Measurements from ENCODE around the gene PIK3R3.

- no peak for TF ChIP-seq CTCF (conservative IDR thresholded peaks at IDR 0.05; ENCODE audit: low read depth, low read length)
- no peak for TF ChIP-seq EZH2 (IDR thresholded peaks at IDR 0.05; ENCODE audit: borderline replicate concordance, low read depth, low read length, poor library complexity, severe bottlenecking)
Measured at GRCh38 chr1:46086576-46086975, 45.9 kb downstream of the PIK3R3 start.
